Fibroblast of skin of left quadriceps (primary cell): ENCODE measurements around the gene ARHGAP18.
"Not testable (repeated sequence)": the region's sequence is repeated elsewhere in the genome, so short reads cannot be mapped to it uniquely, and the experiment has no call there.

ENCODE experiments used
- DNase-seq, 2 experiments: peaks; one replicate each; pipeline ENCODE4 v3.0.0-alpha.2; 2013; ENCODE audit warnings: low read depth in 2 of 2

The ARHGAP18 gene

GRCh38 chr6:129583866-129584265 is 126.1 kb downstream of the ARHGAP18 start:
- no peak for DNase-seq

- no peak for DNase-seq
Observed at GRCh38 chr6:129578315-129578714, 131.7 kb downstream of the ARHGAP18 start.

GRCh38 chr6:129577691-129578090 is 132.3 kb downstream of the ARHGAP18 start:
- no peak for DNase-seq

- no peak for DNase-seq
Observed at GRCh38 chr6:129576456-129576855, 133.5 kb downstream of the ARHGAP18 start.

GRCh38 chr6:129575378-129576118 is 134.4 kb downstream of the ARHGAP18 start:
- DNase-seq: peak; percentile 44 to 46

GRCh38 chr6:129574605-129575004 is 135.4 kb downstream of the ARHGAP18 start:
- DNase-seq: not testable (repeated sequence)

- DNase-seq: not testable (repeated sequence)
Observed at GRCh38 chr6:129570929-129571328, 139.0 kb downstream of the ARHGAP18 start.

- DNase-seq: no peak
Observed at GRCh38 chr6:129568015-129568414, 142.0 kb downstream of the ARHGAP18 start.

GRCh38 chr6:129567374-129567773 is 142.6 kb downstream of the ARHGAP18 start:
- DNase-seq: no peak

- no peak for DNase-seq
Observed at GRCh38 chr6:129565811-129566210, 144.2 kb downstream of the ARHGAP18 start.

- no peak for DNase-seq
Observed at GRCh38 chr6:129565366-129565765, 144.6 kb downstream of the ARHGAP18 start.

- no peak for DNase-seq
Observed at GRCh38 chr6:129558248-129558647, 151.7 kb downstream of the ARHGAP18 start.

GRCh38 chr6:129555206-129555832 is 154.7 kb downstream of the ARHGAP18 start:
- DNase-seq: no peak

- no peak for DNase-seq
Observed at GRCh38 chr6:129552413-129552812, 157.6 kb downstream of the ARHGAP18 start.

GRCh38 chr6:129551486-129551885 is 158.5 kb downstream of the ARHGAP18 start:
- no peak for DNase-seq

- DNase-seq: no peak
Observed at GRCh38 chr6:129546702-129547101, 163.3 kb downstream of the ARHGAP18 start.

GRCh38 chr6:129544892-129545612 is 164.9 kb downstream of the ARHGAP18 start:
- DNase-seq: no peak

- no peak for DNase-seq
Observed at GRCh38 chr6:129543981-129544380, 166.0 kb downstream of the ARHGAP18 start.

- DNase-seq: no peak
Observed at GRCh38 chr6:129542705-129543104, 167.3 kb downstream of the ARHGAP18 start.

- DNase-seq: no peak
Observed at GRCh38 chr6:129539032-129539431, 170.9 kb downstream of the ARHGAP18 start.

- DNase-seq: no peak
Observed at GRCh38 chr6:129536271-129536670, 173.7 kb downstream of the ARHGAP18 start.

- DNase-seq: no peak
Observed at GRCh38 chr6:129534926-129535325, 175.1 kb downstream of the ARHGAP18 start.
